A549 (cell line): ENCODE data around the gene NUAK1.

ENCODE experiments used
- CEBPB ChIP-seq, 2 experiments: fragments of >200 bp in 1 of 2; sonication (Bioruptor Twin) in 1 of 2; formaldehyde crosslinking in 1 of 2; IDR thresholded peaks; 2 replicates each; pipeline ENCODE4 v1.6.1; 2012 to 2016
- EP300 ChIP-seq, 2 experiments: fragments of >200 bp; sonication (Bioruptor Twin); formaldehyde crosslinking; IDR thresholded peaks; 2 replicates in 1 of 2; 3 replicates in 1 of 2; pipeline ENCODE4 v1.6.1; 2016 to 2017
- ESRRA ChIP-seq: fragments of 150-350 bp; IDR thresholded peaks from 2 replicates; pipeline ENCODE4 v1.6.1; 2014; ENCODE audit warnings: mild to moderate bottlenecking, low read length, borderline replicate concordance
- FOSL2 ChIP-seq, 2 experiments: fragments of 450-650 bp in 1 of 2; fragments of >200 bp in 1 of 2; sonication (Bioruptor Twin) in 1 of 2; formaldehyde crosslinking; IDR thresholded peaks; 2 replicates each; pipeline versions ENCODE4 v1.5.0 to v1.6.1; 2016 to 2020; ENCODE audit warnings: mild to moderate bottlenecking in 1 of 2, moderate library complexity in 1 of 2
- KDM1A ChIP-seq: fragments of 200-600 bp; sonication (generic); IDR thresholded peaks from 2 replicates; pipeline ENCODE4 v1.6.1; 2016; ENCODE audit warnings: low read depth, mild to moderate bottlenecking
- MAFK ChIP-seq: fragments of 450-650 bp; IDR thresholded peaks from 2 replicates; pipeline ENCODE4 v1.6.1; 2014; ENCODE audit not compliant: partially characterized antibody
- NFE2L2 ChIP-seq: fragments of 150-350 bp; conservative IDR thresholded peaks from 2 replicates; pipeline ENCODE4 v1.6.1; 2014; ENCODE audit warnings: low read length
- POLR2A ChIP-seq: IDR thresholded peaks from 2 replicates; pipeline ENCODE4 v1.6.1; 2012; ENCODE audit warnings: mild to moderate bottlenecking, low read length
- SMC3 ChIP-seq: fragments of >200 bp; sonication (Bioruptor Twin); formaldehyde crosslinking; IDR thresholded peaks from 3 replicates; pipeline ENCODE4 v1.6.1; 2018; ENCODE audit warnings: inconsistent platforms
- ZSCAN20 ChIP-seq: fragments of 250-450 bp; sonication (Bioruptor Pico); IDR thresholded peaks from 2 replicates; pipeline ENCODE4 v1.8.0; 2022; ENCODE audit warnings: mild to moderate bottlenecking, moderate library complexity
- TF ChIP-seq, protein P1 (sequence below): fragments of >200 bp; sonication (Bioruptor Twin); formaldehyde crosslinking; IDR thresholded peaks from 3 replicates; pipeline ENCODE4 v1.5.1; 2016
- TF ChIP-seq, protein P2 (sequence below): IDR thresholded peaks from 2 replicates; pipeline ENCODE4 v1.6.1; 2012; ENCODE audit warnings: low read depth, borderline replicate concordance

DNA sequence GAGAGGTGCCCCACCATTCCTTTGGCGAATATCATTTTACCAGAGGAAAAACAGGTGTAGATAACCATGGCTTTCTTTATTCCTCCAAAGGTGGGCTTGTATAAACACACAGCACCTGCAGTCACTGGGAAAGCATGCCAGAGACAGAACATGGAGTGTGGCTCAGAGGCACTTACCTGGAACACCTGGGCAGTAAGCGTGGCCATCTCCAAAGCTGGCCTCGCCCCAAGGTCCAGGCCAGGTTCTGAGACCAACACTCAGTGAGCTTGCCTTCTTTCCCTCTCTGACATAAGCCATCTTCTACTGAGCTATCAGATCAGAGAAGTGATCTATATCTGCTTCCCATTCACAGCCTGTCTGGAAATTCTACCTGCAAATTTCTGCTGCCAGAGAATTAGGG, 70.5 kb downstream of the NUAK1 start:
- no peak for TF ChIP-seq MAFK
- TF ChIP-seq, protein P1, sequence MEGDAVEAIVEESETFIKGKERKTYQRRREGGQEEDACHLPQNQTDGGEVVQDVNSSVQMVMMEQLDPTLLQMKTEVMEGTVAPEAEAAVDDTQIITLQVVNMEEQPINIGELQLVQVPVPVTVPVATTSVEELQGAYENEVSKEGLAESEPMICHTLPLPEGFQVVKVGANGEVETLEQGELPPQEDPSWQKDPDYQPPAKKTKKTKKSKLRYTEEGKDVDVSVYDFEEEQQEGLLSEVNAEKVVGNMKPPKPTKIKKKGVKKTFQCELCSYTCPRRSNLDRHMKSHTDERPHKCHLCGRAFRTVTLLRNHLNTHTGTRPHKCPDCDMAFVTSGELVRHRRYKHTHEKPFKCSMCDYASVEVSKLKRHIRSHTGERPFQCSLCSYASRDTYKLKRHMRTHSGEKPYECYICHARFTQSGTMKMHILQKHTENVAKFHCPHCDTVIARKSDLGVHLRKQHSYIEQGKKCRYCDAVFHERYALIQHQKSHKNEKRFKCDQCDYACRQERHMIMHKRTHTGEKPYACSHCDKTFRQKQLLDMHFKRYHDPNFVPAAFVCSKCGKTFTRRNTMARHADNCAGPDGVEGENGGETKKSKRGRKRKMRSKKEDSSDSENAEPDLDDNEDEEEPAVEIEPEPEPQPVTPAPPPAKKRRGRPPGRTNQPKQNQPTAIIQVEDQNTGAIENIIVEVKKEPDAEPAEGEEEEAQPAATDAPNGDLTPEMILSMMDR = no peak
- TF ChIP-seq EP300 (IDR thresholded peaks at IDR 0.05) = no peak
- no peak for TF ChIP-seq FOSL2 (IDR thresholded peaks at IDR 0.05)
- no peak for TF ChIP-seq FOSL2 (CRISPR knock-in tag; IDR thresholded peaks at IDR 0.05)
- TF ChIP-seq KDM1A = no peak
- no peak for TF ChIP-seq POLR2A
- TF ChIP-seq, protein P2, sequence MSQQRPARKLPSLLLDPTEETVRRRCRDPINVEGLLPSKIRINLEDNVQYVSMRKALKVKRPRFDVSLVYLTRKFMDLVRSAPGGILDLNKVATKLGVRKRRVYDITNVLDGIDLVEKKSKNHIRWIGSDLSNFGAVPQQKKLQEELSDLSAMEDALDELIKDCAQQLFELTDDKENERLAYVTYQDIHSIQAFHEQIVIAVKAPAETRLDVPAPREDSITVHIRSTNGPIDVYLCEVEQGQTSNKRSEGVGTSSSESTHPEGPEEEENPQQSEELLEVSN = no peak
- no peak for TF ChIP-seq SMC3
- no peak for TF ChIP-seq CEBPB (IDR thresholded peaks at IDR 0.05)
- TF ChIP-seq NFE2L2 = no peak
- no peak for TF ChIP-seq ZSCAN20
- no peak for TF ChIP-seq ESRRA
